GM23248 (cell line): Measurements from ENCODE around the gene ACADL.
"Not testable (repeated sequence)": the region's sequence is repeated elsewhere in the genome, so short reads cannot be mapped to it uniquely, and the experiment has no call there.

Source experiments
- EZH2 ChIP-seq: fragments of 200-600 bp; sonication (generic); IDR thresholded peaks from 2 replicates; pipeline ENCODE4 v1.6.1; 2018; ENCODE audit warnings: antibody characterized with exemption, mild to moderate bottlenecking; ENCODE audit not compliant: insufficient read depth, poor library complexity, severe bottlenecking
- EZH2phosphoT487 ChIP-seq: fragments of 200-600 bp; sonication (generic); IDR thresholded peaks from 2 replicates; pipeline ENCODE4 v1.6.1; 2018; ENCODE audit warnings: antibody characterized with exemption, moderate library complexity, mild to moderate bottlenecking, low read depth; ENCODE audit not compliant: insufficient read depth

- not testable (repeated sequence) for TF ChIP-seq EZH2phosphoT487, EZH2
Observed at GRCh38 chr2:210181606-210182088, 43.6 kb downstream of the ACADL start.
